ENCODE data around the gene DPH7. TPM values are rescaled to one million over a fixed set of nuclear protein-coding genes. Genes with fewer than 3 reads are reported as not detected.

DPH7 gene
- total RNA-seq, 2 donors from 2014 or later: 44.4 to 46.5 TPM

DNA sequence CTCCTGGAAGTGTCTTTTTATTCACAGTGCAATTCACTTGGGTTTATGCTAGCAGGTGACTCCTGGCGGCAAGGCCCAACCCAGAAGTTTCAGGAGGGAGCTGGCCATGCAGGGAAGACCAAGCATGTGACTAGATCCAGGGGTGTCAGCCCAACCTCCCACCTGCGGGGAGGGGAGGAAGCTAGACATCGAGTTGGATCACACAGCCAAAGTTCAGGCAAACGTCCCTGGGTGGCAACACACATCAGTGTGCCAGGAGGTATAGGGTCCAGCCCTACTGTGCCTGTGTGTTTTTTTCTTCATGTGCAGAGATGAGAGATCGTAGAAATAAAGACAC is 53.8 kb downstream of the DPH7 start:
- ATAC-seq (no peak), DNase-seq (no peak)
- Histone ChIP-seq H3K9me3 (no peaks in the 10 kb centered on the region), H3K27ac (no peak overlapping the region), H3K4me1 (peaks cover 17% of the 10 kb centered on the region), H3K36me3 (replicated peaks in 1 of 2; ENCODE audit: insufficient read depth in 1 of 2, low read depth in 2 of 2) (no peaks in the 10 kb centered on the region), H3K4me3 (no peak overlapping the region), H3K27me3 (no peaks in the 10 kb centered on the region)
- WGBS, 2 donors: 73 to 79% methylated on average over 2 to 5 of the region's 5 CpGs
- intact Hi-C loops (cut with DNase I): loop anchor here (10.0 kb wide), 1 partner anchor 240 kb away; no protein-coding TSS in a partner anchor
- TF ChIP-seq POLR2A (IDR thresholded peaks at IDR 0.05): no peak
- TF ChIP-seq, protein P1, sequence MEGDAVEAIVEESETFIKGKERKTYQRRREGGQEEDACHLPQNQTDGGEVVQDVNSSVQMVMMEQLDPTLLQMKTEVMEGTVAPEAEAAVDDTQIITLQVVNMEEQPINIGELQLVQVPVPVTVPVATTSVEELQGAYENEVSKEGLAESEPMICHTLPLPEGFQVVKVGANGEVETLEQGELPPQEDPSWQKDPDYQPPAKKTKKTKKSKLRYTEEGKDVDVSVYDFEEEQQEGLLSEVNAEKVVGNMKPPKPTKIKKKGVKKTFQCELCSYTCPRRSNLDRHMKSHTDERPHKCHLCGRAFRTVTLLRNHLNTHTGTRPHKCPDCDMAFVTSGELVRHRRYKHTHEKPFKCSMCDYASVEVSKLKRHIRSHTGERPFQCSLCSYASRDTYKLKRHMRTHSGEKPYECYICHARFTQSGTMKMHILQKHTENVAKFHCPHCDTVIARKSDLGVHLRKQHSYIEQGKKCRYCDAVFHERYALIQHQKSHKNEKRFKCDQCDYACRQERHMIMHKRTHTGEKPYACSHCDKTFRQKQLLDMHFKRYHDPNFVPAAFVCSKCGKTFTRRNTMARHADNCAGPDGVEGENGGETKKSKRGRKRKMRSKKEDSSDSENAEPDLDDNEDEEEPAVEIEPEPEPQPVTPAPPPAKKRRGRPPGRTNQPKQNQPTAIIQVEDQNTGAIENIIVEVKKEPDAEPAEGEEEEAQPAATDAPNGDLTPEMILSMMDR (IDR thresholded peaks at IDR 0.05): no peak

DNA sequence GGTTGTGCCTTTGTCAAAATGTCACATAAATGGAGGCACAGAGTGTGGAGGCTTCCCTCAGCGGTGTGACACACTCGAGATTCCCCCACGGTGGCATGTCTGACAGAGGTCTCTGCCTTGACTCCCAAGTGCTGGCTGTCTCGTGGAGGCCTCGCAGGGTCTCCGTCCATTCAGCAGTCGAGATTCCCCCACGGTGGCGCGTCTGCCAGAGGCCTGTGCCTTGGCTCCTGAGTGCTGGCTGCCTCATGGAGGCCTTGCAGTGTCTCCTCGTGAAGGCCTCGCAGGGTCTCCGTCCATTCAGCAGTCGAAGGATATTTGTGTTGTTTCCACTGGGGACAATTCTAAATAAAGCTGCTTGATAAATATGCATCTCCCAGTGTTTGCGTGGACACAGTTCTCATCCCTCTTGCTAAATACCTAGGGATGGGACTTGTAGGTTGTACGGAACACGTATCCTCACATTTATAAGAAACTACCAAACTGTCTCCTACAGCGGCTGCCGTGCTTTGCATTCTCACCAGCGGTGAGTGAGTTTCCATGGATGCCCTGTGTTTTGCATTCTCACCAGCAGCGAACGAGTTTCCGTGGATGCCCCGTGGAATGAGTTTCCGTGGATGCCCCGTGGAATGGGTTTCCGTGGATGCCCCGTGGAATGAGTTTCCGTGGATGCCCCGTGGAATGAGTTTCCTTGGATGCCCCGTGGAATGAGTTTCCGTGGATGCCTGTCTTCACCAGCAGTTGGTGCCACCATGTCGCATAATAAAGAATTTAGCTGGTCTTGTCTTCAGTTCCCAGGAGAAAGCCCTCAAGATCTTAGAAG is 54.4 kb downstream of the DPH7 start:
- Histone ChIP-seq H3K27ac (no peak overlapping the region), H3K27me3 (no peaks in the 10 kb centered on the region), H3K4me1 (peaks cover 17% of the 10 kb centered on the region), H3K4me3 (no peak overlapping the region), H3K9me3 (no peaks in the 10 kb centered on the region), H3K36me3 (replicated peaks in 1 of 2; ENCODE audit: insufficient read depth in 1 of 2, low read depth in 2 of 2) (no peaks in the 10 kb centered on the region)
- 89 to 96% methylated on average over 26 to 30 of the region's 33 CpGs for WGBS, 2 donors
- TF ChIP-seq, protein P1 (IDR thresholded peaks at IDR 0.05): no peak
- TF ChIP-seq POLR2A (IDR thresholded peaks at IDR 0.05): no peak
- intact Hi-C loops (cut with DNase I): loop anchor here (10.0 kb wide), 1 partner anchor 240 kb away; no protein-coding TSS in a partner anchor
- no peak for DNase-seq
- ATAC-seq: no peak

DNA sequence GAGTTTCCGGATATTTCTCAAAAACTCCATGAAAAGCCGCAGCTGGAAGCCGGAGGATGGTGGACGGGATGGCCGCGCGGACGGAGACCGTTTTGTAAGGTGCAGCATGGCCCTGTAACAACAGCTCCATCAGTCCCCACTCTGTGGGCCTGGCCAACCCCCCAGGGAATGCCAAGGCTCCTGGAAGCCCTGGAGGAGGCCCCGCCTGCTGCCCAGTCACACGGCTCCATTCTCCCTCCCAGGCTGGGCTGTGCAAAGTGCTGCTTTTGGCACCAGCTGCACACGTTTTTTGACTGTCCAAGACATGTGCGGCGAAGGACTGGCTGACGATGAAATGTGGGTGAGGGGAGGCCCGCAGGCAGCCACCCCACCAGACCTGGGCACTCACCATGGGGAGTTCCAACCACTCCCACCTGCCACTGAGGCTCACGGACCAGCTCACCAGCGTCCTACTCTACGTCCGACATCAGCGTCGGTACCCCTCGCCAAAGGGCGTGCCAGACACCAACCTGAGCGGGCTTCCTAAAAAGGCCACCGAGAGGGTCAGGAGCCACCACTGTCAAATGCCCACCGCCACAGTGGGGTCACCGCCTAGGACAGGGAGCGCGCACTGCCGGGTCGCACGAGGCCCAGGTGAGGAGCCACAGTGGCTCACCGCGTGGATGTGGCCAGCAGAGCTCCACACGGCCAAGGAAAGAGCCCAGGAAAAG is 55.8 kb downstream of the DPH7 start:
- 91 to 95% methylated on average over 25 to 36 of the region's 36 CpGs for WGBS, 2 donors
- no peaks in the 10 kb centered on the region for H3K27me3 ChIP-seq
- DNase-seq (no peak), ATAC-seq (no peak)
- H3K9me3 ChIP-seq: no peaks in the 10 kb centered on the region
- TF ChIP-seq, protein P1 (IDR thresholded peaks at IDR 0.05): no peak
- no peak for TF ChIP-seq POLR2A (IDR thresholded peaks at IDR 0.05)
- no peak overlapping the region for H3K27ac ChIP-seq
- H3K4me1 ChIP-seq: peaks cover 17% of the 10 kb centered on the region
- intact Hi-C loops (cut with DNase I): loop anchor here (10.0 kb wide), 1 partner anchor 238 kb away; no protein-coding TSS in a partner anchor
- no peak overlapping the region for H3K4me3 ChIP-seq
- H3K36me3 ChIP-seq (replicated peaks in 1 of 2; ENCODE audit: insufficient read depth in 1 of 2, low read depth in 2 of 2): no peaks in the 10 kb centered on the region

DNA sequence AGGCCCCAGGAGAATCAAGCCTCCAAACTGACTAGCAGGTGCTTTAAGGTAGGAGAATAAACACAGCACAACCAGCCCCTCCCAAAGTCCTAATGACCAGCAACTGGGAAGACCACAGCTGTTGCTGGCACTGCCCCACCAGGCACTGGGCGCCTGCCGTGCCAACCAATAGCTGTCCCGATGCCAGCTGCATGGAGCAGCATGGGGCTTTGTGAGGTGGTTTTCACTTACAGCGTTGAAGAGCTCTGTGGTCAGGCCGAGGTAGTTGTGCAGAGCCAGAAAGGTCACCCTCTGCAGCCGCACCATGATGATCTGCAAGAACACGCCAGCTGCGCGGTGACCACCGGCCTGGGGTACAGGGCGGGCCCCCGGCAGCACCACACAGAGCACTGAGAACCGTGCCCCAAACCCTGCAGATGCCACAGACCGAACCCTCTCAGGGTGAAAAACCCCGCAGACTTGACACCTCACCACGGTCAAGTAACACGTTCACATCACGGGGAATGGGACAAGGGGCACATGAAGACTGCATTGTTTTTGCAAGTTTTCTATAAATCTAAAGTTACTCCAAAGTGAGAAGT is 57.2 kb downstream of the DPH7 start:
- DNase-seq (peak; percentile 87 to 94 (median 93)), ATAC-seq (peak; percentile 96)
- TF ChIP-seq POLR2A (IDR thresholded peaks at IDR 0.05): no peak
- TF ChIP-seq, protein P1 (IDR thresholded peaks at IDR 0.05): no peak
- H3K27ac ChIP-seq: peak overlapping the region; percentile 58 to 73 (median 60)
- intact Hi-C loops (cut with DNase I): loop anchor here (10.0 kb wide), 1 partner anchor 237 kb away; no protein-coding TSS in a partner anchor
- no peaks in the 10 kb centered on the region for H3K36me3 ChIP-seq (replicated peaks in 1 of 2; ENCODE audit: insufficient read depth in 1 of 2, low read depth in 2 of 2)
- H3K4me3 ChIP-seq: no peak overlapping the region
- H3K9me3 ChIP-seq: no peaks in the 10 kb centered on the region
- WGBS, 2 donors: 50 to 63% methylated on average over 8 to 18 of the region's 18 CpGs
- H3K4me1 ChIP-seq: peaks cover 17% of the 10 kb centered on the region
- H3K27me3 ChIP-seq: no peaks in the 10 kb centered on the region
